Measurements from ENCODE around the gene TTC1.
"Not testable (repeated sequence)": the region's sequence is repeated elsewhere in the genome, so short reads cannot be mapped to it uniquely, and the experiment has no call there.

Gene TTC1

GRCh38 chr5:160040471-160040835 lies 31.5 kb downstream of the TTC1 start:
- no peak for DNase-seq (ENCODE audit: low read depth)

- no peak for DNase-seq (ENCODE audit: low read depth)
Measured at GRCh38 chr5:160042671-160043070, 33.7 kb downstream of the TTC1 start.

GRCh38 chr5:160044391-160044804 lies 35.5 kb downstream of the TTC1 start:
- no peak for DNase-seq (ENCODE audit: low read depth)

- DNase-seq (ENCODE audit: low read depth), result no peak
Measured at GRCh38 chr5:160044967-160045366, 36.0 kb downstream of the TTC1 start.

- DNase-seq (ENCODE audit: low read depth), result no peak
Measured at GRCh38 chr5:160047423-160047822, 38.5 kb downstream of the TTC1 start.

GRCh38 chr5:160048131-160048530 lies 39.2 kb downstream of the TTC1 start:
- DNase-seq (ENCODE audit: low read depth), result no peak

GRCh38 chr5:160049099-160049498 lies 40.2 kb downstream of the TTC1 start:
- no peak for DNase-seq (ENCODE audit: low read depth)

GRCh38 chr5:160054047-160054446 lies 45.1 kb downstream of the TTC1 start:
- DNase-seq (ENCODE audit: low read depth), result no peak

- DNase-seq (ENCODE audit: low read depth), result no peak
Measured at GRCh38 chr5:160054831-160055230, 45.9 kb downstream of the TTC1 start.

GRCh38 chr5:160057256-160057655 lies 48.3 kb downstream of the TTC1 start:
- no peak for DNase-seq (ENCODE audit: low read depth)

GRCh38 chr5:160060001-160060400 lies 51.1 kb downstream of the TTC1 start:
- DNase-seq (ENCODE audit: low read depth), result no peak

GRCh38 chr5:160061770-160062169 lies 52.8 kb downstream of the TTC1 start:
- no peak for DNase-seq (ENCODE audit: low read depth)

GRCh38 chr5:160064417-160064810 lies 55.5 kb downstream of the TTC1 start:
- DNase-seq (ENCODE audit: low read depth), result no peak

- DNase-seq (ENCODE audit: low read depth), result no peak
Measured at GRCh38 chr5:160064995-160065614, 56.2 kb downstream of the TTC1 start.

- not testable (repeated sequence) for DNase-seq (ENCODE audit: low read depth)
Measured at GRCh38 chr5:160069120-160069519, 60.2 kb downstream of the TTC1 start.

GRCh38 chr5:160071516-160071915 lies 62.6 kb downstream of the TTC1 start:
- DNase-seq (ENCODE audit: low read depth), result no peak

GRCh38 chr5:160071916-160072315 lies 63.0 kb downstream of the TTC1 start:
- DNase-seq (ENCODE audit: low read depth), result no peak

- DNase-seq (ENCODE audit: low read depth), result no peak
Measured at GRCh38 chr5:160075073-160075472, 66.1 kb downstream of the TTC1 start.

GRCh38 chr5:160076997-160077396 lies 68.1 kb downstream of the TTC1 start:
- no peak for DNase-seq (ENCODE audit: low read depth)

- DNase-seq (ENCODE audit: low read depth), result no peak
Measured at GRCh38 chr5:160079753-160080152, 70.8 kb downstream of the TTC1 start.

GRCh38 chr5:160081495-160081894 lies 72.6 kb downstream of the TTC1 start:
- DNase-seq (ENCODE audit: low read depth), result no peak

- DNase-seq (ENCODE audit: low read depth), result no peak
Measured at GRCh38 chr5:160082614-160083500, 73.9 kb downstream of the TTC1 start.

- DNase-seq (ENCODE audit: low read depth), result no peak
Measured at GRCh38 chr5:160083501-160083900, 74.6 kb downstream of the TTC1 start.

- no peak for DNase-seq (ENCODE audit: low read depth)
Measured at GRCh38 chr5:160084144-160084543, 75.2 kb downstream of the TTC1 start.
